ENCODE measurements around the gene NHSL1.

DNA sequence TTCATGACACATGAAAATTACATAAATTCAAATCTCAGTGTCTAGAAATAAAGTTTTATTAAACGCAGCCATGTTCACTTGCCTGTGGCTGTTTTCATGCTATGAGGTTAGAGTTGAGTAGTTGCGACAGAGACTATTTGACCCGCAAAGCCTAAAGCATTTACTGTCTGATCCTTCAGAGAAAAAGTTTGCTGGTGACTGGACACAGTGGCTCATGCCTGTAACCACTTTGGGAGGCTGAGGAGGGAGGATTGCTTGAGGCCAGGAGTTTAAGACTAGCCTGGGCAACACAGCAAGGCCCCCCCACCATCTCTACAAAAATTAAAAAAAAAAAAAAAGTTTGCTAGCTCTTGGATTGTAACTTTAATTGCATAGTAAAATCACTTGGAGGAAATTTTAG lies 112.4 kb downstream of the NHSL1 start:
- TF ChIP-seq TAF1 (IDR thresholded peaks at IDR 0.05; ENCODE audit: borderline replicate concordance, insufficient read depth, low read length) (no peak), SIN3A (IDR thresholded peaks at IDR 0.05; ENCODE audit: borderline replicate concordance, insufficient read depth, low read length) (no peak), REST (IDR thresholded peaks at IDR 0.05; ENCODE audit: insufficient read depth in 1 of 2, low read depth in 2 of 2, low read length in 2 of 2) (no peak)
